Activated CD4-positive, alpha-beta T cell treated with anti-CD3 and anti-CD28 coated beads, Interleukin-10, Interleukin-2, amounts not matched to agents 100 ng/mL and 50 ng/mL, durations not matched to agents 16 hours and 8 hours (primary cell): ENCODE data around the gene PI4KA.
"Not testable (repeated sequence)": the region's sequence is repeated elsewhere in the genome, so short reads cannot be mapped to it uniquely, and the experiment has no call there.

ENCODE experiments used
- DNase-seq: peaks from one replicate; pipeline ENCODE4 v3.0.0-alpha.2; 2020

Gene PI4KA

DNA sequence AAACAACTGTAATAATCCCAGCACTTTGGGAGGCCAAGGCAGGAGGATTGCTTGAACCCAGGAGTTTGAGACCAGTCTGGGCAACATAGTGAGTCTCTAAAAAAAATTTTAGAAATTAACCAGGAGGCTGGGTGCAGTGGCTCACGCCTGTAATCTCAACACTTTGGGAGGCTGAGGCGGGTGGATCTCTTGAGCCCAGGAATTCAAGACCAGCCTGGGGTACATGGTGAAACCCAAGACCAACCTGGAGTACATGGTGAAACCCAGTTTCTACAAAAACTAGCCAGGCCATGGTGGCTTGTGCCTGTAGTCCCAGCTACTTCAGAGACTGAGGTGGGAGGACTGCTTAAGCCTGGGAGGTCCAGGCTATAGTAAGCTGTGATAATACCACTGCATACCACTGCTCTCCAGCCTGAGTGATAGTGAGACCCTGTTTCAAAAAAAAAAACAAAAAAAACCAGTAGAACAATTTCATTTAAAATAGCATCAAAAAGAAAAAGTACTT is 11.2 kb downstream of the PI4KA start:
- no peak for DNase-seq

DNA sequence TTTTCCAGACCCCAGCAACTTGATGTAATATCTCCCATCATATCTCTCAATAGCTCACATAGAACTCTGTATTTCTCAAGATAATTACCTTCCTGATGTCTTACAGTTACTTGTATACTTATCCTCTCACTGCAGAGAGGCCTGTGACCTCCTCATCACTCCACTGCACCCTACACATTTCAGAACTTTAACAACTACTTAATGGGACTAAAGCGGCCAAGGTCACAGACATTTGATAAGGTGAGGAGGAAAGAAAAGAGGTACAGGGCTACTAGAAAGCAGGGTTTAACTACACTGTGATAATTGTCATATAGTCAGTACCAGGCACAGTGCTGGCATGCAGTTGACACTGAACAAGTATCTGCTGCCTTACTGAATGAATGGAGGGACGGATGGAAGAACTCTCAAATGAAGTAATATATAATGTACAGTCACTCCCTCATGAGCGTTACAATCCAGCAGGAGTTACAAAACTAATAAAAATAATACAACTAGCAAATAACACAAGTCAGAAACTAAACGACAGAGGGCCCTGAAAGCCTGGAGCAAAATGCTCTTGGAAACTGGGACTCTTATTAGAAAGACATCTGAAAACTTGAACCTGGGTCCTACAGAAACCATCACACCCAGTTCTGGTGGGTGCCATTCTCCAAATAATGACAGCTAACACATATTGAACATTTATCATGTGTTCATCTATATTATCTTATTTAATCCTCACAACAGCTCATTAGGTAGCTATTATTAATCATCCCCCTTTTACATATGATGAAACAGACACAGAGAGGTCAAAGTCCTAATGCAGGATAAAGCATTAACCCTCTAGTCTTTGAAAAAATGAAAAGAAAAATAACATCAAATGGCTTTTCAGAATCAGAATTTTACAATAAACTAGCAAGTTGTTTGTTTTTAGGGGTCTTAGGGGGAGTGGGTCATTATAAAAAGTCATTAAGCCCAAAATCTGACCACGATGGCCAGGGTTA is 14.3 kb downstream of the PI4KA start:
- no peak for DNase-seq

DNA sequence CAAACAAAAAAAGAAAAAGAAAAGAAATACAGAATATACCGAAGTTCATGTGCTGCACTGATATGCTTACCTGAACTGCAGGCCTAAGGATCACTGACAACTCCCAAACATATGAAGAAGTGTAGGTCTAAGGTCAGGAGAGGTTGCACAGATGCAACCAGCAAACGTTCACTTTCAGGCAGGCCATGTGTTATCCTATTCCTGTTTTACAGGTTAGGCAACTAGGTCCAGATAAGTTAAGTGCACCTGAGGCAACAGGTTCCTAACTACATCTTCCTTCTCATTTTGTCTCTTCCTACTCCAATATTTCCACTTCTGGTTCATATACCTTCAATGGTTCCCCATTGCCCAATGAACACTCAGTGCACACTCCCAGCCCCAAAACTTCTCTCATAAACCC is 15.1 kb downstream of the PI4KA start:
- no peak for DNase-seq

DNA sequence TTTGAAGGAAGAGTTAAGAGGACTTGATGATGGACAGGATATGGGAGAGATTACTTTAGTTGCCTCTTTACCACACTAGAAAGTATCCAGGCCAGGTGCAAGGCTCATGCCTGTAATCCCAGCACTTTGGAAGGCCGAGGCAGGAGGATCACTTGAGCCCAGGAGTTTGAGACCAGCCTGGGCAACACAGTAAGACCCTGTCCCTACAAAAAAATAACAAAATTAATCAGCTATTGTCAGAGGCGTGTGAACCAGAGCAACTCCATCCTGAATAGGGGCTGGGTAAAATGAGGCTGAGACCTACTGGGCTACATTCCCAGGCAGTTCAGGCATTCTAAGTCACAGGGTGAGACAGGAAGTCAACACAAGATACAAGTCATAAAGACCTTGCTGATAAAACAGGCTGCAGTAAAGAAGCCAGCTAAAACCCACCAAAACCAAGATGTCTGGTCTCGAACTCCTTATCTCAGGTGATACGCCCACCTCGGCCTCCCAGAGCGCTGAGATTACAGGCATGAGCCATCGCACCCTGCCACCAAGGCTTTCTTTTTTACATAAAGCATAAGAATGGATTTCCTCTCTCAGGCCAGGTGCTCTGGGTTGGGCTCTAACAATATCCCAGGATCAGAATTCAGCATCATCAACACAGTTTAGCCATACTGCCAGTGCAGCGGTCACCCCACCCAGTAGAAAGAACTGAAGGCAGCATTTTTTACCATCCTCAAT is 17.8 kb downstream of the PI4KA start:
- DNase-seq: no peak

DNA sequence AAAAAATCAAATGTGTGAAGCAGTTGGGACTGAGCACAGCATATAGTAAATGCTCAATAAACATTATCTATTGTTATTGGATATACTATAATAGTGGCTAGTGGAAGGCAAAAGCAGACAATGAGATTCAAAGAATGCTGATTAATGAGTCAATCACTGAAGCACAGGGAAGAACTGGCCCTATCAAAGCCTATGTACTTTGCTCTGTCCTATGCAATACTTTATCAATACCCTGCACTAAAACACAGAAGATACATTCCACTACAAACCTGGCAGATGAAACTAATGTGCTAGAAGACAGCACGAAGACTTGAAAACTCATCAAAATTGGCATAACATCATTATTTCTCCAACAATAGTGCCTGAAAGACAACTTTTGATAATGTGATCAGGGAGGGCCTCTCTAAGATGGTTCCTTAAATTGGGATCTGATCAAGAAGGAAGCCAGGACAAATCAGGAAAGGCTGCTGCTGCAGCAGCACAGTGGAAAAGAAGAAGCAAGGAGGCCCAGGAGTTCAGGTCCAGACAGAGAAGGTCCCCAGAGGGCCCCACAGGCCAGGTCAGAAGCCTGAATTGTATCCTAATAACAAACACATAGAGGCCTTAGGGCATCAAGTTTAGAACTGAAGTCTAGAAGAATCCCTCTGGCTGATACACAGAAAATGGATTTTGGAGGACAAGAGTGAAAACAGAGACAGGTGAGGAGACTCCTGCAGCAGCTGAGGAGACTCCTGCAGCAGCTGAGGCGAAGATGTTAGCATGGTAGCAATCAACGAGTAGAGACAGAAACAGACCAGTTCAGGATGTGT is 18.6 kb downstream of the PI4KA start:
- DNase-seq: no peak

DNA sequence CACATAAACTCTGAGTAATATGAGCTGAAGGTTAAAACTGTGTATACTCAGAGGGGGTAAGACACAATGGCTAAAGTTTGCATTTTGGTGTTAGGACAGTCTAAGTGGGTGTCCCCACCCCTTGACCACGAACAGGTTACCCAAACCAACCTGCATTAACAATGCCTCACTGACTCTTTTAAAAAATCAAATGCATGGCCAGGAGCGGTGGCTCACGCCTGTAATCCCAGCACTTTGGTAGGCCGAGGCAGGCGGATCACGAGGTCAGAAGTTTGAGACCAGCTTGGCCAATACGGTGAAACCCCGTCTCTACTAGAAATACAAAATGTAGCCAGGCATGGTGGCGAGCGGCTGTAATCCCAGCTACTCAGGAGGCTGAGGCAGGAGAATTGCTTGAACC is 19.3 kb downstream of the PI4KA start:
- DNase-seq: not testable (repeated sequence)

DNA sequence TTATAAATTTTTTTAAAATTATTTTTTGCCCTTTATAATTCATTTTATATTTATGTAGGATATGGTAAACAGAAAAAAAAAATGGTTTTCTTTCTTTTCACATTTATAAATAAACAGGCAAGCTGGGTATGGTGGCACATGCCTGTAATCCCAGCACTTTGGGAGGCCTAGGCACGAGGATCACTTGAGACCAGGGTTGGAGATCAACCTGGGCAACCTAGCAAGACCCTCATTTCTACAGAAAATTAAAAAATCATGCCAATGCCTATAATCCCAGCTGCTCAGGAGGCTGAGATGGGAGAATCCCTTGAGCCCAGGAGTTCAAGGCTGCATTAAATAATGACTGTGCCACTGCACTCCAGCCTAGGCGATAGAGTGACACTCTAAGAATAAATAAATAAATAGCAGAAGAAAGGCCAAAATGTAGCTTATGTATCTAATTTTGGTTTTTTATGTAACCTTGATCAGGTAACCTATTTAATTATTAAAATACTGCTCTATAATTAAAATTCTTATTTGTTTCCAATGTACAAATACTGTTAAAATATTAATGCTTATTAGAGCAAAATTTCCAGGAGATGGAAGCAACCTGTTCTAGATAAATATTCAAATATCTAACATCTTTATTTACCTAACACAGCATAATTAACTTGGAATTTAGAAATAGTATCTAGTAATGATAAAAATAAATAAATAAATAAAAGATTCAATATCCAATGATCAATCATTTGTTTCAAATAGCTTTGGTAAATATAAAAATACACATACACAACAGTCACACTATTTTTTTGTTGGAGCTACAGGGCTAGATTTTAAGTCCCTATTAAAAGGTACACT is 21.4 kb downstream of the PI4KA start:
- no peak for DNase-seq

DNA sequence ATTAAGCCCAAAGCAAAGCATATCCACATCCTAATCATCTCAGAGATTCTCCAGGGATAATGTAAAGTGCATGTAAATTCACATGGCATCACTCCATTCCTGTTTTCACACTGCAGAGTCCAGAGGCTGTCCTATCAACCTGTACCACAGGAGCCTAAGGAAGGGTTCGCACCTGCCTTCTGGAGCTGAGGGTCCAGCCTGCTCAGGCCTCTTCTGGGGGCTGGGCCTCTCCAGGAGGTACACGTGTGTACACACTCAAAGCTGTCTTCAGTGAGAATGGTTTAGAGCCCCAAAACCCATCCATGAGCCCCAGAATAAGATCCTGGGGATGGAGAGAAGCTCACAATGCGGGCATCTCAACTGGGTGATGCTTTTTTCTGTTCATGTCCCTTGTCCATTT is 23.9 kb downstream of the PI4KA start:
- DNase-seq: no peak

DNA sequence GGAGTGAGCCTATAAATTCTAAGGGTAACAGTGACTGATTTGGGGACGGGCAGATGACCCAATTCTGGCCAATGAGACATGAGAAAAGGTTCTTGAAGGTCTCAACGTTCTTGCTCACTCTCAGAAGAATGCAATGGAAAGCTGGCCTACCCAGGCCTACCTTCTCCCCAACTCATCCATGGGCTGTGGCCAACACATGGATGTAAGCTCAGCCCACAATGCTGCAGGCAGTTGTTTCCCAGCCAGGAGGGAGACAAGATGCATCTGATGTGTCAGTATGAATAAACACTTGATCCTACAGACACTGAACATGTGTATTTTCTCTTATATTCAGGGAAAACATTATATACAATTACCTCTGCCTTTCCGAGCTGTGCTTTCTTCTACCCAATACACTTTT is 24.4 kb downstream of the PI4KA start:
- DNase-seq: no peak

DNA sequence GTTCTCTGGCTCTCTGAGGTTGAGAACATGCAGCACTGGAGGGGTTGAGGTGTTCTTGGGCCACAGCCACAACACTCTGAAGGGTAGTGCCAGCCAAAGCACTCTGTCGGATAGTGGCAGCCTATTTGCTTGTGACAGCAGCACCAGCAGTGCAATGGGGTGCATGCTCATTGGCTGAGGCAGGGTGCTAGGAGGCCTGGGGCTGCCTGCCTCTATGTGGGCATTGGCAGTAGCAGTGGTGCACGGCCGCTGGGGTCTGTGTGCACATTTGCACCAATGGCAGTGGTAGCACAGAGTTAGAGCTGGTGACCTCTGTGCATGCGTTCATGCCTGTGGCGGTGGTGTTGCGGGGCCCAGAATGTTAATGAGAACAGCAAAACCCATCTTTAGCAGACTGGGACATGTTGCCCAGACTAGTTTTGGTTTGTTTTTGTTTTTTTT is 25.4 kb downstream of the PI4KA start:
- DNase-seq: no peak

DNA sequence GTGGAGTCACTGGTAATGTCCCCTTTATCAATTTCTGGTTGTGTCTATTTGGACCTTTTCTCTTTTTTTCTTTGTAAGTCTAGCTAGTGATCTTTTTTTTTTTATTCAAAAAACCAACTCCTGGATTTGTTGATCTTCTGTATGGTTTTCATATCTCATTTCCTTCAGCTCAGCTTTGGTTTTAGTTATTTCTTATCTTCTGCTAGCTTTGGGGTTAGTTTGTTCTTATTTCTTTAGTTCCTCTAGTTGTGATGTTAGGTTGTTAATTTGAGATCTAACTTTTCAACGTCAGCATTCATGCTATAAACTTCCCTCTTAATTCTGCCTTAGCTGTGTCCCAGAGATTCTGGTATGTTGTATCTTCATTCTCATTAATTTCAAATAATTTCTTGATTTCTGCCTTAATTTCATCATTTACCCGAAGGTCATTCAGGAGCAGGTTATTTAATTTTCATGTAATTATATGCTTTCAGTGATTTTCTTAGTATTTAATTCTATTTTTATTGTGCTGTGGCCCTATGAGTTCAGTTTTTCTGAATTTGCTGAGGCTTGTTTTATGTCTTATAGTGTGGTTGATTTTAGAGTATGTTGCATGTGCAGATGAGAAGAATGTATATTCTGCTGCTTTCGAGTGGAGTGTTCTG is 29.0 kb downstream of the PI4KA start:
- DNase-seq: no peak

DNA sequence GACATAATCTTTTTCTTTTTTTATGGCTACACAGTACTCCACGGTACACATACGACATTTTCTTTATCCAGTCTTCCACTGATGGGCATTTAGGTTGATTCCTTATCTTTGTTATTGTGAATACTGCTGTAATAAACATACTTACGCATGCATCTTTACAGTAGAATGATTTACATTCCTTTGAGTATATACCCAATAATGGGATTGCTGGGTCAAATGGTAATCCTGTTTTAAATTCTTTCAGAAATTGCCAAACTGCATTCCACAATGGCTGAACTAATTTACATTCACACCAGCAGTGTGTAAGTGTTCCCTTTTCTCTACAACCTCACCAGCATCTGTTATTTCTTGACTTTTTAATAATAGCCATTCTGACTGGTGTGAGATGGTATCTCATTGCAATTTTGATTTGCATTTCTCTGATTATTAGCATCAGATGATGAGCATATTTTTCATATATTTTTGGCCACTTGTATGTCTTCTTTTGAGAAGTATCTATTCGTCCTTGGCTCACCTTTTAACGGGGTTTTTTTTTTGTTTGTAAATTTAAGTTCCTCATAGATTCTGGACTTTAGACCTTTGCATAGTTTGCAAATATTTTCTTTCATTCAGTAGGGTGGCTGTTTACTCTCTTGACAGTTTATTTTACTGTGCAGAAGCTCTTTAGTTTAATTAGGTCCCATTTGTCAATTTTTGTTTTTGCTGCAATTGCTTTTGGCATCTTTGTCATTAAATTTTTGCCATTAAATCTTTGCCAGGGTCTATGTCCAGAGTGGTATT is 32.0 kb downstream of the PI4KA start:
- DNase-seq: not testable (repeated sequence)

DNA sequence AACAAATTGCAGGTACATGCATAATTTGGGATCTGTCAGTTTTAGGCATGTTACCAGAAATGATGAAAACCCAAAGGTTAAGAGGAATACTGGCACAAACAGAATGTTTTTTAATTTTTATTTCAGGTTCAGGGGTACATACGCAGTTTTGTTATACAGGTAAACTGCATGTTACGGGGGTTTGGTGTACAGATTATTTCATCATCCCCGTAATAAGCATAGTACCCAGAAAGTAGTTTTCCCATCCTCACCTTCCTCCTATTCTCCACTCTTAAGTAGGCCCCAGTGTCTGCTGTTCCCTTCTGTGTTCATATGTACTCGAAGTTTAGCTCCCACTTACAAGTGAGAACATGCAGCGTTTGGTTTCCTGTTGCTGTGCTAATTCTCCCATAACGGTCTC is 33.0 kb downstream of the PI4KA start:
- DNase-seq: no peak

DNA sequence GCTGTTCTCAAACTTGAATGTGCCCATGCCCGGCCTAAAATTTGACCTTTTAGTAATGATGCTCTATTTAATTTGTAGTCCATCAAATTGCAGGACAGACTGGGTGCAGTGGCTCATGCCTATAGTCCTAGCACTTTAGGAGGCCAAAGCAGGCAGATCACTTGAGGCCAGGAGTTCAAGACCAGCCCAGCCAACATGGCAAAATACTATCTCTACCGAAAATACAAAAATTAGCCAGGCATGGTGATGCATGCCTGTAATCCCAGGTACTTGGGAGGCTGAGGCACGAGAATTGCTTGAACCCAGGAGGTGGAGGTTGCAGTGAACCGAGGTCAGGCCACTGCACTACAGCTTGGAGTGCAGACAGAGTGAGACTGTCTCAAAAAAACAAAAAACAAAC is 33.4 kb downstream of the PI4KA start:
- not testable (repeated sequence) for DNase-seq

DNA sequence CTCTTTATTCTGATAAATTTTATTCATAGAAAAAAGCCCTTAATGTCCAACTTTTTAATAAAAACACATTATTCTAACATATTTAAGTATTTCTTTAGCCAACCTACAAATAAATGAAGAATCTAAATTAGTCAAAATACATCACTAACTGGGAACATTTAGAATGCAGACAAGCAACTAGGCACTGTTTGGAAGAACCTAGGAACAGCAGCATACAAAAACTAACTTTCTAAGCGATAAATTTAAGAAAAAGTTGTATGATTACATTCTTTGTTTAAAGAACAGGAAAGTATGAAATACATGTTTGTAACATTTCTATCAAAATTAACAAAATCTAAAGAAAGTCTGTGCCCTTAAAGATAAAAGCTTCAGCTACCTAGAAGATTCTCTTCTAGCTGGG is 35.3 kb downstream of the PI4KA start:
- DNase-seq: no peak

DNA sequence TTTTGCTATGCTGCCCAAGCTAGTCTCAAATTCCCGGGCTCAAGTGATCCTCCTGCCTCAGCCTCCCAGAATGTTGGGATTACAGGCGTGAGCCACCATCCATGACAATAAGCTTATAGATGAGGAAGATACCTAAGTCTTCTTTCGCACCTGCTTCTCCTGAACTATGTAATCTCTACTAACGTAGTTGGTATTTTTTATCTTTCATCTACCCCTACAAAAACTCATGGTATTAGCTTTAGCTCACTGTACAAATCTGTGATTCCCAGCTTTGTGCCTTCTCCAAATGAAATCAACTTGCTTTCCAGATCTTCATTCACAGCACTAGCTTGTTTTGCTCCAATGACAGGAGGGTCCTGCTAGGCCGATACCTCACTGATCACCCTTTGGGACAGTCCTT is 36.4 kb downstream of the PI4KA start:
- no peak for DNase-seq

DNA sequence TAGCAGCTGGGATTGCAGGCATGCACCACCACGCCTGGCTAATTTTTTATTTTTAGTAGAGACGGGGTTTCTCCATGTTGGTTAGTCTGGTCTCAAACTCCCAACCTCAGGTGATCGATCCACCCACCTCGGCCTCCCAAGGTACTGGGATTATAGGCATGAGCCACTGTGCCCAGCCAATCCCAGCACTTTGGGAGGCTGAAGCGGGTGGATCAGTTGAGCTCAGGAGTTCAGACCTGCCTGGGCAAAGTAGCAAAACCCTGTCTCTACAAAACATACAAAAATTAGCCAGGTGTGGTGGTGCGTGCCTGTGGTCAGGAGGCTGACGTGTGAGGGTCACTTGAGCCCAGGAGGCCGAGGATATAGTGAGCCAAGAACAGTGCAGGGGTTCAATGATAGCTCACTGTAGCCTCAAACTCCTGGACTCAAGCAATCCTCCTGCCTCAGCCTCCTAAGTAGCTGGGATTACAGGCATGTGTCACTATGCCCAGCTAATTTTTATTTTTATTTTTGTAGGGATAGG is 36.8 kb downstream of the PI4KA start:
- not testable (repeated sequence) for DNase-seq

DNA sequence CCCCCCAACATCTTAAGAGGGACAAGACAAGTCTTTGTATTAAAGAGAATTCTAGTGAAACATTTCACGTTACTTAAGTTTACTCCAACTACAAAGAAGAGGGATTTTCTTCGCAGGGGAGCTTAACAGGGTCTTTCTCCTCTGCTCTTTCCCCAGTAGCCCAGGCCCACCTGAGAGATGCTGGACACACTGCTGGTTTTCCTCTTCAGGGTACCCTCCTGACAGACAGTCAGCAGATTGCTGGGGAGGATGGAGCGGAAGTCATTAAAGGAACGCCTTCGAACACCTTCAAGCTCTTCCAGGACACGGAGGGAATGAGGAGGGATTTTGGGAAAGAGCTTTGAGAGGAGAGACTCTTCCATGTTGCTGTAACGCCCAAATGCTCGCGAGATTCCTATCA is 39.1 kb downstream of the PI4KA start:
- no peak for DNase-seq

DNA sequence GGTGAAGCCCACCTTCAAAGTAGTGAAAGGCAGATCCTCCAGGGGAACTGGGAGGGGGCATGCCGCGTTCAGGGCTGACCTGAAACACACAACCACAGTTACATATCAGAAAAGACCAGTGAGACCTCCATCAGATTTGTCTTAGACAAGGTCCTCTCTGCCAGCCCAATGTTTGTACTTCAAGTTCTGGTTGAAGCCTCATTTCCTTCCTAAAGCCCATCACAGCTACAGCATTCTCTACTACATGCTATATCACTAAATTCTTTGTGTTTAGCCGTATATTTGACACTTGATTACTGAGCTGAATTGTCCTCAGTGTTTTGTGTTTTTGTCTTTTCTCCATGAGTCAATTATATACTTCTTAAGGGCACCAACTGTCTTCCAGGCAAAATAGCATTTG is 40.1 kb downstream of the PI4KA start:
- DNase-seq: no peak

DNA sequence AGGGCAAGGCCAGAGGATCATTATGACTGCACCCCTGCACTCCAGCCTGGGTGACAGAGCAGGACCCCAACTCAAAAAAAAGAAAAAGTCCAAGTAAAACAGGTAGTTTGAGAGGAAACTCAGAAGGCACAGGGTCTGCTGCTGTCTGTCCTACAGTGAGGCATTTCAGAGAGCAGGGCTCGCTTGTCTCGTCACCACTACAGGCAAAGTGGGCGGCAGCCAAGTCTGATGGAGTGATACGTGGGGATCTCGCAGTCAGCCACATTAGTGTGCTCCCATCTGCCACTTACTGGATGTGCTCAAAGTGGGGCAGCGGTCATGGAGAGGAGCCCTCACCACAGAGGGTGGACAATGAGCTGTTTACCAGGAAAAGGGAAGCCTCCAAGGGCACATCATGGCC is 42.1 kb downstream of the PI4KA start:
- no peak for DNase-seq
